ENCODE measurements around the gene ACVR1B. TPM values are rescaled to one million over a fixed set of nuclear protein-coding genes. Genes with fewer than 3 reads are reported as not detected.

ACVR1B gene
- total and polyA plus RNA-seq, 4 donors: 4.0 to 21.9 (median 12.0) TPM

- Histone ChIP-seq H3K27me3 (ENCODE audit: control insufficient read depth in 4 of 4, insufficient read depth in 4 of 4, low read length in 3 of 4) (no peaks in the 10 kb centered on the region), H3K9me3 (ENCODE audit: control insufficient read depth in 4 of 4, low read length in 3 of 4) (no peaks in the 10 kb centered on the region), H3K9ac (ENCODE audit: low read depth in 1 of 2, low read length in 2 of 2) (no peak overlapping the region), H3K36me3 (ENCODE audit: control insufficient read depth in 4 of 4, insufficient read depth in 3 of 4, low read depth in 1 of 4, low read length in 3 of 4) (no peaks in the 10 kb centered on the region), H3K4me3 (ENCODE audit: low read depth in 1 of 3, low read length in 3 of 3) (no peak overlapping the region), H3K4me1 (ENCODE audit: control insufficient read depth in 4 of 4, insufficient read depth in 4 of 4, low read length in 3 of 4) (peaks cover 0 to 12% (median 7%) of the 10 kb centered on the region in 4 donors), H3K27ac (ENCODE audit: low read depth in 1 of 2, low read length in 2 of 2) (no peak overlapping the region)
- TF ChIP-seq ATF3 (IDR thresholded peaks at IDR 0.05) (no peak), RAD21 (IDR thresholded peaks at IDR 0.05) (no peak), YY1 (IDR thresholded peaks at IDR 0.05) (no peak), JUND (IDR thresholded peaks at IDR 0.05) (no peak), CTCF (IDR thresholded peaks at IDR 0.05; ENCODE audit: low read depth, low read length, missing input control) (no peak), TAF1 (conservative IDR thresholded peaks at IDR 0.05) (no peak), SP1 (IDR thresholded peaks at IDR 0.05) (no peak), FOXA1 (IDR thresholded peaks at IDR 0.05) (no peak), GABPA (IDR thresholded peaks at IDR 0.05 in 1 of 2, conservative IDR thresholded peaks at IDR 0.05 in 1 of 2) (no peak), FOXA2 (IDR thresholded peaks at IDR 0.05) (no peak), MAX (IDR thresholded peaks at IDR 0.05) (no peak), HNF4A (conservative IDR thresholded peaks at IDR 0.05) (no peak), RXRA (IDR thresholded peaks at IDR 0.05) (no peak), REST (IDR thresholded peaks at IDR 0.05) (no peak), ZBTB33 (IDR thresholded peaks at IDR 0.05) (no peak), NR2F2 (IDR thresholded peaks at IDR 0.05) (no peak), HNF4G (IDR thresholded peaks at IDR 0.05) (no peak), EGR1 (IDR thresholded peaks at IDR 0.05; ENCODE audit: low read depth in 2 of 2) (no peak)
- DNase-seq (ENCODE audit: low spot score): no peak
- 93% methylated on average over 4 of the region's 4 CpGs for WGBS
Observed at GRCh38 chr12:52035190-52035589, 83.7 kb downstream of the ACVR1B start.

Measured in liver (tissue), 9 donors.